Coronary artery (tissue), 2 donors: ENCODE measurements around the gene IFIT1B.

Experiments
- DNase-seq: peaks from one replicate; pipeline ENCODE4 v3.0.0-alpha.2; 2017; ENCODE audit warnings: low spot score
- H3K27ac ChIP-seq, 2 donors: fragments of 200-600 bp; sonication (generic); one replicate each; pipeline ENCODE4 v1.5.1; 2016 to 2019
- H3K4me3 ChIP-seq: fragments of 200-600 bp; sonication (generic); 2 replicates; pipeline ENCODE4 v1.5.1; 2016; ENCODE audit warnings: mild to moderate bottlenecking, moderate library complexity
- TF ChIP-seq, protein P1 (sequence below): fragments of 200-600 bp; sonication (generic); IDR thresholded peaks from one replicate; pipeline ENCODE4 v1.5.1; 2019; ENCODE audit warnings: antibody characterized with exemption

IFIT1B gene

DNA sequence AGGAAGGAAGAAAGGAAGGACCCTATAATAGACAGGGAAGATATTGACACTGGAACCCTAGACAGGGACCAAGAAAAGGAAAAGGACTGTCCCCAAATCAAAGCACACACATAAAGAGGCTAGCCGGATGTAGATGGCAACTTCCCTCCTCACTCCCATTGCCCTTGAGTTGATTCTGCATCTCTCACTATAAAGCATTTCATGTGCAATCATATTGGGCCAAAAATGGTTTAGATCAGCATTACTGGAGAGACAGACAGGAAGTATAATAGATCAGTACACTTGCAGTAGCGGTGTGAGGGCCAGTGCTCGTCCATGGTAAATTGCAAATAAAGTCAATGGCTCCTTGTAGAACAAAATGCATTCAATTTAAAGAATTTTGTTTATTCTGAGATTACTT, 41.6 kb upstream of the IFIT1B start:
- Histone ChIP-seq H3K27ac (no peak overlapping the region), H3K4me3 (no peak overlapping the region)
- no peak for DNase-seq
- TF ChIP-seq, protein P1, sequence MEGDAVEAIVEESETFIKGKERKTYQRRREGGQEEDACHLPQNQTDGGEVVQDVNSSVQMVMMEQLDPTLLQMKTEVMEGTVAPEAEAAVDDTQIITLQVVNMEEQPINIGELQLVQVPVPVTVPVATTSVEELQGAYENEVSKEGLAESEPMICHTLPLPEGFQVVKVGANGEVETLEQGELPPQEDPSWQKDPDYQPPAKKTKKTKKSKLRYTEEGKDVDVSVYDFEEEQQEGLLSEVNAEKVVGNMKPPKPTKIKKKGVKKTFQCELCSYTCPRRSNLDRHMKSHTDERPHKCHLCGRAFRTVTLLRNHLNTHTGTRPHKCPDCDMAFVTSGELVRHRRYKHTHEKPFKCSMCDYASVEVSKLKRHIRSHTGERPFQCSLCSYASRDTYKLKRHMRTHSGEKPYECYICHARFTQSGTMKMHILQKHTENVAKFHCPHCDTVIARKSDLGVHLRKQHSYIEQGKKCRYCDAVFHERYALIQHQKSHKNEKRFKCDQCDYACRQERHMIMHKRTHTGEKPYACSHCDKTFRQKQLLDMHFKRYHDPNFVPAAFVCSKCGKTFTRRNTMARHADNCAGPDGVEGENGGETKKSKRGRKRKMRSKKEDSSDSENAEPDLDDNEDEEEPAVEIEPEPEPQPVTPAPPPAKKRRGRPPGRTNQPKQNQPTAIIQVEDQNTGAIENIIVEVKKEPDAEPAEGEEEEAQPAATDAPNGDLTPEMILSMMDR = no peak

DNA sequence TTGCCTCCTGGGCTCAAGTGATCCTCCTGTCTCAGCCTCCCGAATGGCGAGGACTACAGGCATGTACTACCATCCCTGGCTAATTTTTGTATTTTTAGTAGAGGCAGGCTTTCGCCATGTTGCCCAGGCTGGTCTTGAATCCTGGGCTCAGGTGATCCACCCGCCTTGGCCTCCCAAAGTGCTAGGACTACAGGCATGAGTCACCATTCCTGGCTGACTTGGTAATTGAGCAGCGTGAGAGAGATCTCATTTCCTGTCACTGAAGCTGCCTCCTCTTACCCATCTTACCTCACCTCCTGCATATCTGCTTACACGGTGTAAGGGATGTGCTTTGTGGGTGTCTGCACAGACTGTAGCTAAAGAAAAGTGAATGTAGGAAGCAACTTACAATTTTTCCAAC, 40.4 kb upstream of the IFIT1B start:
- no peak overlapping the region for H3K4me3 ChIP-seq
- no peak overlapping the region for H3K27ac ChIP-seq
- TF ChIP-seq, protein P1 = no peak
- DNase-seq = no peak

DNA sequence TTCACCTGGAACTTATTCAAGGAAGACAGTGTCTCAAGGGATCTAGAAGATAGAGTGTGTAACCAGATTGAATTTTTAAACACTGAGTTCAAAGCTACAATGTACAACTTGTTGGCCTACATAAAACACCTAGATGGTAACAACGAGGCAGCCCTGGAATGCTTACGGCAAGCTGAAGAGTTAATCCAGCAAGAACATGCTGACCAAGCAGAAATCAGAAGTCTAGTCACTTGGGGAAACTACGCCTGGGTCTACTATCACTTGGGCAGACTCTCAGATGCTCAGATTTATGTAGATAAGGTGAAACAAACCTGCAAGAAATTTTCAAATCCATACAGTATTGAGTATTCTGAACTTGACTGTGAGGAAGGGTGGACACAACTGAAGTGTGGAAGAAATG, 39.1 kb upstream of the IFIT1B start:
- no peak overlapping the region for H3K4me3 ChIP-seq
- TF ChIP-seq, protein P1 = no peak
- no peak for DNase-seq
- H3K27ac ChIP-seq = no peak overlapping the region

DNA sequence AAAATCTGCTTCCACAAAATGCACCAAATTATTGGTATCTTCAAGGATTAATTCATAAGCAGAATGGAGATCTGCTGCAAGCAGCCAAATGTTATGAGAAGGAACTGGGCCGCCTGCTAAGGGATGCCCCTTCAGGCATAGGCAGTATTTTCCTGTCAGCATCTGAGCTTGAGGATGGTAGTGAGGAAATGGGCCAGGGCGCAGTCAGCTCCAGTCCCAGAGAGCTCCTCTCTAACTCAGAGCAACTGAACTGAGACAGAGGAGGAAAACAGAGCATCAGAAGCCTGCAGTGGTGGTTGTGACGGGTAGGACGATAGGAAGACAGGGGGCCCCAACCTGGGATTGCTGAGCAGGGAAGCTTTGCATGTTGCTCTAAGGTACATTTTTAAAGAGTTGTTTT, 38.0 kb upstream of the IFIT1B start:
- no peak overlapping the region for H3K27ac ChIP-seq
- no peak overlapping the region for H3K4me3 ChIP-seq
- TF ChIP-seq, protein P1 = no peak
- DNase-seq = no peak

DNA sequence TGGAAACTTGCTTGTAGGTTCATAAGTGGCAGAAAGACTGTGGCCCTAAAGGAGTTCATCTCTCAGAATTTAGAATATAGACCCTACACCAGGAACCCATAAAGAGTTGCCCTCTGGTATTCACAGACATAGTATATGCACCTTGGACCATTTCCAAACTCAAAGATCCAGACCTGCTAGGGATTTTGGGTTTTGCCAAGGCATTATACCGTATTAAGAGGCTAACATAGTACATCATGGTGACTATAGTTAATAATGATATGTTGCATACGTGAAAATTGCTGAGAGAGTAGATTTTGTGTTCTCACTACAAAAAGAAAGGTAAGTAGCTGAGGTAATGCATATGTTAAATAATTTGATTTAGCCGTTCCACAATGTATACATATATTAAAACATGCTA, 36.2 kb upstream of the IFIT1B start:
- DNase-seq = no peak
- TF ChIP-seq, protein P1 = no peak
- Histone ChIP-seq H3K4me3 (no peak overlapping the region), H3K27ac (no peak overlapping the region)

DNA sequence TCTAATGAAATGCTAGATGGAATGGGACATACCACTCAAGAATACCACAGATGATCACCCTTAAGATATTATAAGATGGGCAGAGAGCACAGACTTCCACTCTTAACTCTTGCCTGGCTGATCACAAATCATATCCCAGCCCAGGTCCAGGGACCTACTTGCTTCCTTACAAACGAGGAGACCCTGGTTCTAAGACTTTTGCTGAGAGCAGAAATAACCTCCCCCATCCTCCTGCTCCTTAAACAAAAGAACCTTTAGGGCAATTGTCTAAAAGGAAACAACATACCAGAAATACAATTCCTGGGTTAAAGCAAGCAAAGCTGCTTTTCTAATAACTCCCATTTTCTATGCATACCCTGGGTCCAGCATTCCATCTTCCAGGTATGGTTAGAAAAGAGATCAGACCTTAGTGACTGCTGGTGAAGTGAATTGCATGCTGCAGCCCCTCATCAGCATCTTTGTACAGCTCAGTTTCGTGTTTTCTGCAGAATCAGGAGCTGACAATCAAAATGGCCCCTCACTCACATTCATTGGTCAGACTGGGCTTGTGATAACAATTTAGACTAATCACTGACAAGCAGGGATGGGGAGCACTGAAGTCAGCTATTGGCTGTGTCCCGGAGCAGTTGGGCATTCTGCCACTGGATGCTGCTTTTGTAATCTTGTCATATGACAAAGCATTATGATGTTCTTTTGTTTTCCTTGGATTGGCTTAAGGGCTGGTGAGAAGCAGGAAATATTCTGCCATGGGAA, 35.5 kb upstream of the IFIT1B start:
- no peak overlapping the region for H3K4me3 ChIP-seq
- DNase-seq = no peak
- no peak overlapping the region for H3K27ac ChIP-seq
- TF ChIP-seq, protein P1 = no peak

DNA sequence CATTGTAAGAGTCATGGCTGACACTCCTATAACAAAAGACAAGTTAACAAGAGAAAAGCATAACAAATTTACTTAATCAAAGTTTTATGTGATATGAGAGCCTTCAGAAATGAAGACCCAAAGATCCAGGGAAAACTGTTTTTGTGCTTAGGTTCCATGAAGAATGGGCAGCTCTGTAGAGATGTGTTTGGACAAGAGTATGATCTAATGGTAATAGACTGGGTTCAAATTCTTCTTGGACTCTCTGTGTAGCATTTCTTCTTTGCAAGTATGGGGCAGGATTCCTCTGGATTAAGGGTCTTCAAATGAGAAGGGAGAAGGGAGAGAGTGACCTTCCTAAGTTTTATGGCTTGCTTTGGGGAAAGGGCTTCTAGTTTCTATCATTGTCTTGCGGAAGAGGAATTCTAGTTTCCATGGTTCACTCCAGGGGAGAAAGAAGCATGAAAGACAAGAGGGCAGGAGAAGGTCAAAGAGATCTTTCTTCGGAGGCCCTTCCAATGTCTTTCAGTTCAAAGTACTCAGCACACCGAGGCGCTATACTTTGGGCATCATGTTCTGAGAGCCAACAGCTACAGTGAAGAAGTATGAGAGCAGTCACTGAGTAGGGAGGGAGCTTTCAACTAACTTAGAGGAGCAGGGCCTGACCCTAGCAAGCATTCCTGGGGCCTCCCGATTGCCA, 34.6 kb upstream of the IFIT1B start:
- Histone ChIP-seq H3K4me3 (no peak overlapping the region), H3K27ac (no peak overlapping the region)
- TF ChIP-seq, protein P1 = no peak
- no peak for DNase-seq
